Placental pericyte (primary cell): ENCODE results near the gene TSPY2. TPM values are rescaled to one million over a fixed set of nuclear protein-coding genes. Genes with fewer than 3 reads are reported as not detected.

Experiments used
- total RNA-seq: library from RNA; depleted of rRNA; stranded (reverse); fragments of >200 nt; gene quantifications from 2 replicates; pipeline ENCODE4 v1.2.3, GENCODE V29; 2012

TSPY2 gene, protein sequence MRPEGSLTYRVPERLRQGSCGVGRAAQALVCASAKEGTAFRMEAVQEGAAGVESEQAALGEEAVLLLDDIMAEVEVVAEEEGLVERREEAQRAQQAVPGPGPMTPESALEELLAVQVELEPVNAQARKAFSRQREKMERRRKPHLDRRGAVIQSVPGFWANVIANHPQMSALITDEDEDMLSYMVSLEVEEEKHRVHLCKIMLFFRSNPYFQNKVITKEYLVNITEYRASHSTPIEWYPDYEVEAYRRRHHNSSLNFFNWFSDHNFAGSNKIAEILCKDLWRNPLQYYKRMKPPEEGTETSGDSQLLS
- total RNA-seq: not detected in 2 replicates

DNA sequence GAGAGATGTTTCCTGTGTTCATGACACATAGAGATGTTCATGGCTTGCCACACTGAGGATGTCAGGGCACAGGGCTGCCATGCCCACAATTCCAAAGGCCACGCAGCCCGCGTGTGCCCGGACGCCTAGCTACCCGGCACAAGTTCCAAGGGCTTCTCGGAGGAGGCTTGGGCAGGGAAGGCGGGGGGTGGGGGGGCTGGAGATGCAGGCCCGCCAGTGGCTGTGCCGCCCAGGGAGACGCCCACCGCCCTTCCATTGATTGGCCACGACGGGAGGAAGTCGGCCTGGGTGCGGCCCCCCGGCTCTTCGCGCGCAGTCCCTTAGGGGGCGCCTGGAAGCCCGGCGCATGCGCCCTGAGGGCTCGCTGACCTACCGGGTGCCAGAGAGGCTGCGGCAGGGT lies at the start of gene TSPY2:
Gene TSPY2 (plus strand): TSS at position 301 of the 400 bp plus-strand sequence. CDS start 46 bp downstream, at position 347.

